ENCODE data around the gene FAM53B.

GRCh38 chr10:124688889-124689670 is 55.1 kb downstream of the FAM53B start:
- no peak for TF ChIP-seq GATA2 (IDR thresholded peaks at IDR 0.05; ENCODE audit: low read depth, low read length)
- TF ChIP-seq GATA3 (IDR thresholded peaks at IDR 0.05; ENCODE audit: low read depth, low read length): no peak

Data from SH-SY5Y (cell line).